Endothelial cell of hepatic sinusoid (primary cell): ENCODE data around the gene RPL18.

ENCODE experiments used
- in situ Hi-C: cut with HindIII; loops from 2 replicates; pipeline ENCODE4 v1.10.0; 2017; ENCODE audit warnings: low sequenced_read_pairs

Gene RPL18

DNA sequence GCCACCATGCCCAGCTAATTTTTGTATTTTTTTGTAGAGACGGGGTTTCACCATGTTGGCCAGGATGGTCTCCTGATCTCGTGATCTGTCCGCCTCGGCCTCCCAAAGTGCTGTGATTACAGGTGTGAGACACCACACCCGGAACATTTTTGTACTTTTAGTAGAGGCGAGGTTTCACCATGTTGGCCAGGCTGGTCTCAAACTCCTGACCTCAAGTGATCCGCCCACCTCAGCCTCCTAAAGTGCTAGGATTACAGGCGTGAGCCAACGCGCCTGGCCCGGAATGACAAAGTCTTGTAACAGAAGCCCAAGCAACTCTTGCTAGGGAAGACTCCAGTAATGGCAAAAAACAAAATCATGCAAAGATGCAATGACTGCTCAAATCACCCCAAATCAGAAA is 13.3 kb upstream of the RPL18 start:
- in situ Hi-C loops, result loop anchor here (5.0 to 25.0 kb wide), 3 partner anchors 90 to 330 kb away; partner anchors contain the start of genes BAX and FTL

DNA sequence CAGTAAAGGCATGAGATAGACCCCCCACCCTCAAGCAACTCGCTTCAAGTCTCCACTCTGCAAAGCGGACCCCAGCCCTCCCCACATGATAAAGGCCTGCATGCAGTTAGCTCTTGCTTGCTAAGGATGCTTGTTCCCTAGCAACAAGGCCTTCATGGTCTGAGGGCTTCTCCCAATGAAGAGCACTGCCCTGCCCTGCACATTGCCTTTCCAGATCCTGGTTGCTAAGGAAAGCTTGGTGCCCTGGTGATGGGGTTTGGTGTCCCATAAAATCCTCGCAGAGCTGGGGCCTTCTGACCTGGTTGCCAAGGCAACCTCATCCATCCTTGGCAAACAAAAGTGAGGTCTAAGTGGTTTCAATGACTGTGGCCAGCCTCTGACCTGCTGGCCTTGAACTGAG is 12.2 kb upstream of the RPL18 start:
- in situ Hi-C loops, result loop anchor here (5.0 to 25.0 kb wide), 3 partner anchors 91 to 331 kb away; partner anchors contain the start of genes BAX and FTL

DNA sequence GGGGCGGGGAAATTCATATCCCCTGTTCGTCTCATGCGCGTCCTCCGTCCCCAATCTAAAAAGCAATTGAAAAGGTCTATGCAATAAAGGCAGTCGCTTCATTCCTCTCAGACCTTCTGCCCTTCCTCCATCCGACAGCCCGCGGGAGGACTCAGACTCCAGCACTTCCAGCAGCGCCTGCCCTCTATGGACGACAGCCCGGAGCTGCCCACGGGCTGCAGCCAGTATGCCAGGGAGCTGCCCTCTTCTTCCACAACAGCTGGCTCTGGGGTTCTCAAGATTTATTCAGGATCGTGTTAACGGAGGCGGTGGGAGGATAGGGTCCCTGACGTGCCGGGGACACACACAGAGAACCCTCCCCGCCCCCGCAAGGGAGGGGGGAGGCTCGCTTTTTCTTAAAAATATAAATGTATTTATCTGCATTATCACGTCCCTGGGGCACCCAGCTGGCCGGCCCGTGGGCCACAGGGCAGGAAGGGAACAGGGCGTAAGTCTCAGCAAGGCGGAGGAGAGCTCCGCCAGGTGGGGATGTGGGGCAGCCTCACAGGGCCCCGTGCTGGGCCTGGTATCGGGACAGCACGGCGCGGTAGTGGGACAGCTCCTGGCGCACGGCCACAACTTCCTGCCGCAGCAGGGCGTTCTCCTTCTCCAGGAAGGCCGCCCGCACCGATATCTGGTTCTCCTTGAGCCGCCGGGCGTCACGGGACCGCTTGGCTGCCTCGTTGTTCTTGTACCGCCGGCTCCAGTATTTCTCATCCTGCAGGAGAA is 11.5 kb upstream of the RPL18 start:
- in situ Hi-C loops, result loop anchor here (5.0 to 25.0 kb wide), 3 partner anchors 92 to 332 kb away; partner anchors contain the start of genes BAX and FTL

DNA sequence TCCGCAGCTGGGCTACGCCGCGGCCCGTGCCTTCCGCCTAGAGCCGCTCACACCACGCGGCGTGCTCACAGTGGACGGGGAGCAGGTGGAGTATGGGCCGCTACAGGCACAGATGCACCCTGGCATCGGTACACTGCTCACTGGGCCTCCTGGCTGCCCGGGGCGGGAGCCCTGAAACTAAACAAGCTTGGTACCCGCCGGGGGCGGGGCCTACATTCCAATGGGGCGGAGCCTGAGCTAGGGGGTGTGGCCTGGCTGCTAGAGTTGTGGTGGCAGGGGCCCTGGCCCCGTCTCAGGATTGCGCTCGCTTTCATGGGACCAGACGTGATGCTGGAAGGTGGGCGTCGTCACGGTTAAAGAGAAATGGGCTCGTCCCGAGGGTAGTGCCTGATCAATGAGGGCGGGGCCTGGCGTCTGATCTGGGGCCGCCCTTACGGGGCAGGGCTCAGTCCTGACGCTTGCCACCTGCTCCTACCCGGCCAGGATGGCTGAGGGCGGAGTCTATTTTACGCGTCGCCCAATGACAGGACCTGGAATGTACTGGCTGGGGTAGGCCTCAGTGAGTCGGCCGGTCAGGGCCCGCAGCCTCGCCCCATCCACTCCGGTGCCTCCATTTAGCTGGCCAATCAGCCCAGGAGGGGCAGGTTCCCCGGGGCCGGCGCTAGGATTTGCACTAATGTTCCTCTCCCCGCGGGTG is 10.8 kb upstream of the RPL18 start:
- in situ Hi-C loops, result loop anchor here (5.0 to 25.0 kb wide), 3 partner anchors 93 to 333 kb away; partner anchors contain the start of genes BAX and FTL

DNA sequence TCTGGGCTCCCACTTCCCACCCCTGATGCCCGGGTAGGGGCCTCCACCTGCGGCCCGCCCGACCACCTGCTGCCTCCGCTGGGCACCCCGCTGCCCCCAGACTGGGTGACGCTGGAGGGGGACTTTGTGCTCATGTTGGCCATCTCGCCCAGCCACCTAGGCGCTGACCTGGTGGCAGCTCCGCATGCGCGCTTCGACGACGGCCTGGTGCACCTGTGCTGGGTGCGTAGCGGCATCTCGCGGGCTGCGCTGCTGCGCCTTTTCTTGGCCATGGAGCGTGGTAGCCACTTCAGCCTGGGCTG is 10.3 kb upstream of the RPL18 start:
- in situ Hi-C loops, result loop anchor here (25.0 kb wide), 1 partner anchor 333 kb away; the partner anchor contains the start of genes BAX and FTL

DNA sequence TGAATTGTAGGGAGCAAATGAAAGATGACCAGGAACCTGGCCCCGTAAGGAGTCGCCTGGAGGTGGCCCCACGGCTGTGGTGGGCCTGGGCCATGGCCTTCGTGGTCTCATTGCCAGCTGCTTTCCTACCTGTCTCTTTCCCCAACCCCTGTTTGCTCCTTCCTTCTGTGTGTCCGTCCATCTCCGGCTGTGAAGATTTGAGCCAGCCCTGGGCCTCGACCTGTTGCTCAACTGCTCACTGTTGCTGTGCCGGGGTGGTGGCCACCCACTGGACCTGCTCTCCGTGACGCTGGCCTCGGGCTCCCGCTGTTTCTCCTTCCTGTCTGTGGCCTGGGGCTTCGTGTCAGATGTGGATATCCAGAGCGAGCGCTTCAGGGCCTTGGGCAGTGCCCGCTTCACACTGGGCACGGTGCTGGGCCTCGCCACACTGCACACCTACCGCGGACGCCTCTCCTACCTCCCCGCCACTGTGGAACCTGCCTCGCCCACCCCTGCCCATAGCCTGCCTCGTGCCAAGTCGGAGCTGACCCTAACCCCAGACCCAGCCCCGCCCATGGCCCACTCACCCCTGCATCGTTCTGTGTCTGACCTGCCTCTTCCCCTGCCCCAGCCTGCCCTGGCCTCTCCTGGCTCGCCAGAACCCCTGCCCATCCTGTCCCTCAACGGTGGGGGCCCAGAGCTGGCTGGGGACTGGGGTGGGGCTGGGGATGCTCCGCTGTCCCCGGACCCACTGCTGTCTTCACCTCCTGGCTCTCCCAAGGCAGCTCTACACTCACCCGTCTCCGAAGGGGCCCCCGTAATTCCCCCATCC is 9.7 kb upstream of the RPL18 start:
- in situ Hi-C loops, result loop anchor here (25.0 kb wide), 1 partner anchor 334 kb away; the partner anchor contains the start of genes BAX and FTL

DNA sequence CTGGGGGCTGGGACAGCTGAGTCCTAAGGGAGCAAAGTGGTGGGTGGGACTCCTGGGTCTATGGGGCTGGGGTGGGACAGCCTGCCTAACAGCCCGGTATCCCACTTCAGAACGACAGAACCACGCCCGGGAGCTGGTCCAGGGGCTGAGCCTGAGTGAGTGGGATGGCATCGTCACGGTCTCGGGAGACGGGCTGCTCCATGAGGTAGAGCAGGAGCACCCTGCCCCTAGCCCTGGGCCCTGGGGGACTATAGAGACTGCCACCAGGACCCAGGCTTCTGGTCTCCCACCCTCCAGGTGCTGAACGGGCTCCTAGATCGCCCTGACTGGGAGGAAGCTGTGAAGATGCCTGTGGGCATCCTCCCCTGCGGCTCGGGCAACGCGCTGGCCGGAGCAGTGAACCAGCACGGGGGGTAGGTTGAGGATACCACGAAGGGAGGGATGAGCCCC is 8.9 kb upstream of the RPL18 start:
- in situ Hi-C loops, result loop anchor here (25.0 kb wide), 1 partner anchor 334 kb away; the partner anchor contains the start of genes BAX and FTL

DNA sequence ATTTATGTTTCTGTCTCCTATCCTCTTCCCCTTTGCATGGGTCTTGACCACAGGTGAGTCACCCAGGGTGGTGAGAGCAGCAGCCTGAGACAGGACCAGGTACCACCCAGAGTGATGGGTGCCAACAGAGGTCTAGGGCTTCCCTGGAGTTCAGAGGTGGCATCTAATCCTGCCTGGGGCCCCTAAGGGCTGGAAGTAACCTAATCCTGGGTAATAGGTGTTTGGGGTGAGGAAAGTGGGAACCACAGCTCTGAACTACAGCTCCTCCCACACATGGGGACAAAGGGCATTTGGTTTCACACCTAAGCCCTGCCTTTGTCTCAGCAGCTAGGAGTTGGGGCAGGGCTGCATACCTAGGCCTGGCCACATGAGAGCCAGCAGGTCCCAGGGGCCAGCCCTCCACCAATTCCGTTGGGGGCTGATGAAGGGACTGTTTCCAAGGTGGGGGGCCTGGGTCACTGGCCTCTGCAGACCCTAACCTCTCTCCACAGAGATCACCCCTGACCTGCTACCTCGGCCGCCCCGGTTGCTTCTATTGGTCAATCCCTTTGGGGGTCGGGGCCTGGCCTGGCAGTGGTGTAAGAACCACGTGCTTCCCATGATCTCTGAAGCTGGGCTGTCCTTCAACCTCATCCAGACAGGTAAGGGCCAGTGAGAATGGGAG is 8.4 kb upstream of the RPL18 start:
- in situ Hi-C loops, result loop anchor here (25.0 kb wide), 1 partner anchor 335 kb away; the partner anchor contains the start of genes BAX and FTL

DNA sequence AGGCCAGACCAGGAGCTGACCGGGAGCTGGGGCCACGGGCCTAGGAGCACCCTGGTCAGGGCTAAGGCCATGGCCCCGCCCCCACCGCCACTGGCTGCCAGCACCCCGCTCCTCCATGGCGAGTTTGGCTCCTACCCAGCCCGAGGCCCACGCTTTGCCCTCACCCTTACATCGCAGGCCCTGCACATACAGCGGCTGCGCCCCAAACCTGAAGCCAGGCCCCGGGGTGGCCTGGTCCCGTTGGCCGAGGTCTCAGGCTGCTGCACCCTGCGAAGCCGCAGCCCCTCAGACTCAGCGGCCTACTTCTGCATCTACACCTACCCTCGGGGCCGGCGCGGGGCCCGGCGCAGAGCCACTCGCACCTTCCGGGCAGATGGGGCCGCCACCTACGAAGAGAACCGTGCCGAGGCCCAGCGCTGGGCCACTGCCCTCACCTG is 6.9 kb upstream of the RPL18 start:
- in situ Hi-C loops, result loop anchor here (25.0 kb wide), 1 partner anchor 336 kb away; the partner anchor contains the start of genes BAX and FTL

DNA sequence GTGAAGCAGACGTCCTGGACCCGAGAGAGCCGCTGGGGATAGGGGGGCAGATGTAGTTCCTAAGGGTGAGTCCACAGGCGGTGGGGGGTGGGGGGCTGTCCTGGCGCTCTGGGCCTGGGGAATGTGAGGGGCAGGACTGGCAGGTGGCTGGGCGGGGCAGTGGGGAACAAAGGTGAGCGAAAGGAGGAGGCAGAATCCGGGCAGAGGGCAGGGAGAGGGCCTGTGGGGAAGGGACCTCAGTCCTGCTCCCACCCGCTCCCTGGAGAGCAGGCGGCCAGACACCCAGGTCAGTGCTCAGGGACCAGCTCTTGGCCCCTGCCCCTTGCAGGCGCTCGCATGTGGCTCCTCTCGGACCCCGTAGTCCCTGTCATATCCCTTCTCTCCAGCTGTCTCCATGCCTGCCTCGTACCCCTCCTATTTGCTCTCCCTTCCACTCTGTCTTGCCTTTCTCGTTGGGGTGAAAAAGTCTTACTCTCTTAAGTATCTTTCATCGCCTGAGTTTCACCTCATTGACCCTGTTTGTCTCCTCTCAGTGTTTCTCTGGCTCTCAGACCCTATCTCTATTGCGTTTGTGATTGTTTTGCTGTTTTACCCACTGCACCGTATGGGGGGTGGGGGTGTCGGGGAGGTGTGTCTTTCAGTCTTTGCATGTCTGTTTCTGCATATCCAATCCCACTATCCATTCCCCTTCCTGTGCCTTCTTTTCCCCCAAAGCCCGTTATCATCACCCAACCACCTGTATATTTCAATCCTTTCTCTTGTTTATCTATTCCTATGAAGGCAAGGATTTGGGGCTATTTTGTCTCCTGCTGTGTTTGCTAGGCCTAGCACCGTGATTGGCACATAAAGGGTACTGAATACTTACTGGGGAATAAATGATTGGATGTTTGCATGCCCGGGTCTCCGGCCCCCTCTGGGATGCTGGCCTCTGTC is 6.1 kb upstream of the RPL18 start:
- in situ Hi-C loops, result loop anchor here (25.0 kb wide), 1 partner anchor 337 kb away; the partner anchor contains the start of genes BAX and FTL

DNA sequence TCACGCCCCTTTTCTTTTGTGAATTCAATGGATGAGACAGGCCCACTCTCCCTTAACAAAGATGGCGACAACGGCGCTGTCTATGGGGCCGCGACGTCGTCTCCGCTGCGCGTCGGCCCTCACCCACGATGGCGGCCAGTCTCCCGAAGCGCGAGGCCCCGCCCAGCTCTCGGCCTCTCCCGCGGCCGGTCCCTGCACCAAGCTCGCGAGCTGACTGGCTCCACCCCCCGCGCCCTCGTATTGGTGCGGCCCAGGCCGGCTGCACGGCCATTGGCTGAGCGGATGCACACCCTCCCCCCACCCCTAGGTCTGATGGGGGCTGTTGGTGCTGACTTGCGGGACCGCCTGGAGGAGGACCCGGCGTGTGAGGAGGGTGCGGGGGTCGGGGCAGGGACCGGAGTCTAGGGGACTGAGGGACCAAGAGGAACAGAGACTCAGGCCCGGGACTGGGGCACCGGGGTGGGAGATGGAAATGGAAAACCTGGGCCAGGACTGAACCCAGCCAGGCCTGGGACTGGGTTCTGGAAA is 5.2 kb upstream of the RPL18 start:
- in situ Hi-C loops, result no loop called here

DNA sequence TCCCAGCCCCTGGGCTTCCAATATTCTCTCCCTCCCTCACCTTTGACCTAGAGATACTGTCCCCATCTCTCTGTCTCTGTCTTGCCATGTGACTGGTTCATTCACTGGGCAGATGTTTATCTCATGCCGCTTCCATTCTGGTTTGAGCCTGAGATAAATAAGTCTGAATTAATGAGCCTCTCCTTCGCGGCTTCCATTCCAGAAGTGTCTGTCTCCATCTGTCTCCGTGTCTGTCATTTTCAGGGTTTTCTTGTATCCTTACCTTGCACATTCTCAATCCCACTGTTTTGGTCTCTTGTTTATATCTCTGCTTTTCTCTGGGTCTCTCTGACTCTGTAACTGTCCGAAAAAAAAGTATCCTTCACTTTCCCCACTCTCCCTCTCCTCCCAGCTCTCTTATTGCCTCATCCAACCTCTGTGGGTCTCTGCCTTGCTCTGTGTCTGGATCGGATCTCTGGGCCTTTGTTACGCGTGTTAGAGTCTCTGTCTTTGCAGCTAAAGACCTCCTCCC is 4.6 kb upstream of the RPL18 start:
- in situ Hi-C loops, result no loop called here

DNA sequence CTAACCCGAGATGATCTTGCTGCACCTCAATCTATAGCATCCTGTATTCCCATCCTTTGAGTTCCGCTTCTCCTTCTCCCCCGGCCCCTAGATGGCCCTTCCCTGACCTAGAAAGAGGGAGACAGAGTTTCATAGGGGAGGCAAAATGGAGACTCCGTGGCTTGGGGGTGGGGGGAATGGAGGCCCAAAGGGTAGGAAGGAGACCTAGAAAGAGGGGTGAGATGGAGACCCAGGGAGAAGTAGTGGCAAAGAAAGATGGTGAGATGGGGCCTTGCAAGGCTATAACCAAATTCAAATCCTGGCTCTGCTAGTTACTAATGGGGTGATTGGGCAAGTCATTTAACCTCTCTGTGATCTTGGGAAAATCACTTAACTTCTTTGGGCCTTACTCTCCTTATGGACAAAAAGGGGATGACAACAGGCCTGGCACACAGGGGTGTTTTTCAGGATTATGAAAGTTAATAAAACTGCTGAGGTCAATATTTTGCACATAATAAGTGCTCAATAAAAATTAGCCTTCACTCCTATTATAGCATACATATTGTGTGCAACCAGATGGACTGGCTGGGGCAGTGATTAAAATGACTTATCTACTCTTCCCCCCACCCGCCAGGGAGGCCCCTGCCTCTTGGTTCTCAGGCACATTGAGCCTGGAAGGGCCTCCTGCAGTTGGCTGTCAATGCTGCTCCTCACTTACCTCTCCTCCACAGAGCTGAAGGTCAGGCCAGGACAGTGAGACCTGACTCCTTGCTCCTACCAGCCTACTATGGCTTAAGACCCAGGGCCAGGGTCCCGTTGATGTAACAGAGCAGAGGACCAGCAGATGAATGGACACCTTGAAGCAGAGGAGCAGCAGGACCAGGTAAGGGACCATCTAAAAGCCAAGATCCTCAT is 961 bp upstream of the RPL18 start:
- in situ Hi-C loops, result no loop called here

DNA sequence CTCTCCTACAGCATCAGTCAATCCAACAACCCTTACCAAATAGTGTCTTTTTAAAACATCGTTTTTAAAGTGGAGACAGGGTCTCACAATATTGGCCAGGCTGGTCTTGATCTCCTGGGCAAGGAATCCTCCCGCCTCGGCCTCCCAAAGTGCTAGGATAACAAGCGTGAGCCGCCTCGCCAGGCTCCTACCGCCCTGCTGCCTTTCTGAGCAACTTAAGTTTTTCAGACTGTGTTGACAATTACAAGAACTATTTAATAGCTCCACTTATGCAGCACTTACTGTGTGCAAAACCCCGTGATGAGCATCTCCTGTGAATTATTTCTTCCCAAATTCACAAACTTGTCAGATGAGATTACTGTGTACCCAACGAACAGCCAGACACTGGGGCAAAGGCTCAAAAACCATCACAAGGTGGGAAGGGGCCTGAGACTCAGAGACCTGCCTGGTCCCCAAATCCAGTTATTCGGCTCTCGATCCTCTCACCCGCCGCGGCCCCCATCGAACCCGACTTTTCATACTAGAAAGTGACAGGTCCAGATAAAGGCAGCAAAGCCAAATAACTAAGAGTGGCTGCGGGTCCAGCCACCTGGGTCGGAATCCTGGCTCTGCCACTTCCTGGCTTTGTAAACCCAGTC is 581 bp downstream of the RPL18 start:
- in situ Hi-C loops, result no loop called here

DNA sequence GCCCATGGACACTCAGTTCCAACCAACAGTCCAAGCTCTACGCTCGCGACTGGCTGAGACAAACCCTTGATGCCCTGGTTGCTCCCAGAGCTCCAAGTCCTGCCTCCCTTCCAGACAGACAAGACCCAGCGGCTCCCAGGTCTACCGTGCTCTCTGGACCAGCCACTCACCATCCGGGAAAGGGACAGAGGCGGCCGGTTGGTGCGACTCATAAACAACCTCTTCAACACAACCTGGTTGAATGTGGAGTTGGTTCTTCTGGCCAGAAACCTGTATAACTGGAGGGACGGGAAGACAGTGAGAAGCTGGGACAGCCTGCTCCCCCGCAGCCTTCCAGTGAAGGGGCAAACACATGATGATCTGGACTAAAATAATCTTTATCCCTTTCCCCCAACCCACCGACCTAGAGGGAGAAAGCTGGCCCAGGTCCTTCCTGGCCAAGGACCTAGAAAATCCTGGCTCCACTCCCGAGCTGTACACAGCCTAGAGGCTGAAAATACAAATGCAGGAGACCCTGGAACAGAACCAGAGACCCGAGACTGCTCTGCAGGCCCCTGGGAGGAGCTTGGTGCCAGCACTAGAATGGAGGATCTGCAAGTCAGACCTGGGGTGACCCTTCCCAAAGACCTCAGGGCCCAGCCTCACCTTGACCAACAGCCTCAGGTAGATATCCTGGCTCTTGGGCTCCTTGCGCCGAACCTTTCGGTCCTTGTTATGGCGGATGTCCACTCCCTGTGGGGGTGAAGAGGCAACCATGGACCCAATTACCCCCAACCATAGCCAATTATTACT is 1.6 kb downstream of the RPL18 start:
- in situ Hi-C loops, result no loop called here

DNA sequence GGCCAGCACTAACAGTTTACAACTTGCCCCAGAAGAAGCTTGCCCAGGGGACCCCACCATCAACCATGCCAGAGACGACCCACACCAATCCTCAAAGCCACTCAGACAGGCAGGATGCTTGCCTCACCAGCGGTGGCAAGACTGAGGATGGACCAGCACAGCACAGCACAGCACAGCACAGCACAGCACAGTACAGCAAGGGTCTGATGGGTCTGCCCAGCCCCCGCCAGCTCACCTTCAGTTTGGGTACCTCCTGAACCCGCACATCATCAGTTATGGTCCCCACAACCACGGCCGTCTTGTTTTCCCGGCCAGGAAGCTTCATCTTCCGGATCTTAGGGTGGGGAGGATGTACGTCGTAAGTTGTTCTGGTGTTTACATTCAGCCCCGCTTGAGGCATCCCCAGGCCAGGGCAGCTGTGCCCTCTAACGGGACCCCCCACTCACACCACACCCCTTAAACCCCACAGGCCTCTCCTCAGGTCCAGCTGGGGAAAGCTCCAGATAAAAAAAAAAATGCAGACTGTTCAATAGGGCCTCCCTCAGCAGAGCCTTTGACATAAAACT is 2.4 kb downstream of the RPL18 start:
- in situ Hi-C loops, result no loop called here
